ENCODE data around the gene GAMT. TPM values are rescaled to one million over a fixed set of nuclear protein-coding genes. Genes with fewer than 3 reads are reported as not detected.
A peak's percentile ranks its signal among the peaks of the same experiment; 100 is the strongest.

Gene GAMT
- total and polyA plus RNA-seq, 2 of the 13 experiments (the other 11 are each of a cell fraction or from before 2014, with no cell fraction given) = 115 to 124 TPM

DNA sequence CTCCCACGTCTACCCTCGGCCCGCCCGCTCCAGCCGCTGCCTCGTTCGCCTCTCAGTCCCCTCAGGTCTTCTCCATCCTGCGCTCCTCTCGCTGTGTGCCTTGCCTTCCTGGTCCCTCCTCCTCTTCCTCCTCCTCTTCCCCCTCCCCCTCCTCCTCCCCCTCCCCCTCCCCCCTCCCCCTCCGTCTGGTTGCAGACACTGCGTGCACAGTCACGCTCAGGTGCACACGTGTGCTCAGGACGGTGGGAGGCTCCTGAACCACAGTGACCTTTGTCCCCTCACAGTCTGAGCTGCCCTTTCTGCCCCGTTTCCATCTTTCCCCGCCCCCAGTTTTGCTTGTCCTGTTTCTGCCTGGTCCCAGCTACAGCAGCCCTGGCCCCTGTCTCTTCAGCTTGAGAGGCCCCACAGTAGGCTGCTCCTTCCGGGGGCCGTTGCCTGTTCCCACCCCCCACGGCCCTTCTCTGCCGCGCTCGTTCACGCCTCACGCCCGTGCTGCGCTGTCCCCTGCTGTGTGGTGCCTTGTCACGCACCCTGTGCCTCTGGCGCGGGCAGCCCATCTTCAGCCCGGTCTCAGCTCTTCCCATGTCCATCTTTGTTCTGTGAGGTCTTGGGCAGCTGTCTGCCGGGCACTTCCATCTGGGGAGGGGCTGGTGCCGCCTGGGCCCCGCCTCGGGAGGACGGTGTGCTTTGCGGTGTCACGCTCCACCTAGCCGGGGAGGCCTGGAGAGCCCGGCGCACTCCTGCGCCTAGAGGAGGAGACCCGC, 23.0 kb upstream of the GAMT start (continued):
- TF ChIP-seq, protein P1, sequence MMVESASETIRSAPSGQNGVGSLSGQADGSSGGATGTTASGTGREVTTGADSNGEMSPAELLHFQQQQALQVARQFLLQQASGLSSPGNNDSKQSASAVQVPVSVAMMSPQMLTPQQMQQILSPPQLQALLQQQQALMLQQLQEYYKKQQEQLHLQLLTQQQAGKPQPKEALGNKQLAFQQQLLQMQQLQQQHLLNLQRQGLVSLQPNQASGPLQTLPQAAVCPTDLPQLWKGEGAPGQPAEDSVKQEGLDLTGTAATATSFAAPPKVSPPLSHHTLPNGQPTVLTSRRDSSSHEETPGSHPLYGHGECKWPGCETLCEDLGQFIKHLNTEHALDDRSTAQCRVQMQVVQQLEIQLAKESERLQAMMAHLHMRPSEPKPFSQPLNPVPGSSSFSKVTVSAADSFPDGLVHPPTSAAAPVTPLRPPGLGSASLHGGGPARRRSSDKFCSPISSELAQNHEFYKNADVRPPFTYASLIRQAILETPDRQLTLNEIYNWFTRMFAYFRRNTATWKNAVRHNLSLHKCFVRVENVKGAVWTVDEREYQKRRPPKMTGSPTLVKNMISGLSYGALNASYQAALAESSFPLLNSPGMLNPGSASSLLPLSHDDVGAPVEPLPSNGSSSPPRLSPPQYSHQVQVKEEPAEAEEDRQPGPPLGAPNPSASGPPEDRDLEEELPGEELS (CRISPR knock-in tag; IDR thresholded peaks at IDR 0.05) = 0 out of 2 replicates have a peak, but pooled peaks have one; percentile 12
- TF ChIP-seq FOXC1 (CRISPR knock-in tag; IDR thresholded peaks at IDR 0.05; ENCODE audit: borderline replicate concordance) = 0 out of 2 replicates have a peak, but pooled peaks have one; percentile 31
- TF ChIP-seq MED1 (CRISPR knock-in tag; IDR thresholded peaks at IDR 0.05) = peak; percentile 64
- TF ChIP-seq GABPA (IDR thresholded peaks at IDR 0.05; ENCODE audit: low read depth, low read length) = peak; percentile 26; the same call in 1 of the 2 replicates
- peak; percentile 71 for TF ChIP-seq GABPA (CRISPR knock-in tag; IDR thresholded peaks at IDR 0.05; ENCODE audit: low read depth)
- TF ChIP-seq HCFC1 (IDR thresholded peaks at IDR 0.05; ENCODE audit: low read depth, low read length) = no peak
- peak; percentile 86; the same call in 1 of the 2 replicates for TF ChIP-seq ZNF281 (CRISPR knock-in tag; IDR thresholded peaks at IDR 0.05; ENCODE audit: borderline replicate concordance)
- TF ChIP-seq GATAD1 (CRISPR knock-in tag; IDR thresholded peaks at IDR 0.05) = 0 out of 2 replicates have a peak, but pooled peaks have one; percentile 39
- TF ChIP-seq TBX2 (CRISPR knock-in tag; IDR thresholded peaks at IDR 0.05; ENCODE audit: borderline replicate concordance) = 0 out of 2 replicates have a peak, but pooled peaks have one; percentile 38
- peak; percentile 44; the same call in 1 of the 2 replicates for TF ChIP-seq CREM (IDR thresholded peaks at IDR 0.05)
- no peak for TF ChIP-seq CREM (CRISPR knock-in tag; IDR thresholded peaks at IDR 0.05)
- TF ChIP-seq, protein P2, sequence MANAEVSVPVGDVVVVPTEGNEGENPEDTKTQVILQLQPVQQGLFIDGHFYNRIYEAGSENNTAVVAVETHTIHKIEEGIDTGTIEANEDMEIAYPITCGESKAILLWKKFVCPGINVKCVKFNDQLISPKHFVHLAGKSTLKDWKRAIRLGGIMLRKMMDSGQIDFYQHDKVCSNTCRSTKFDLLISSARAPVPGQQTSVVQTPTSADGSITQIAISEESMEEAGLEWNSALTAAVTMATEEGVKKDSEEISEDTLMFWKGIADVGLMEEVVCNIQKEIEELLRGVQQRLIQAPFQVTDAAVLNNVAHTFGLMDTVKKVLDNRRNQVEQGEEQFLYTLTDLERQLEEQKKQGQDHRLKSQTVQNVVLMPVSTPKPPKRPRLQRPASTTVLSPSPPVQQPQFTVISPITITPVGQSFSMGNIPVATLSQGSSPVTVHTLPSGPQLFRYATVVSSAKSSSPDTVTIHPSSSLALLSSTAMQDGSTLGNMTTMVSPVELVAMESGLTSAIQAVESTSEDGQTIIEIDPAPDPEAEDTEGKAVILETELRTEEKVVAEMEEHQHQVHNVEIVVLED (CRISPR knock-in tag; IDR thresholded peaks at IDR 0.05; ENCODE audit: borderline replicate concordance) = peak; percentile 74
- TF ChIP-seq, protein P3, sequence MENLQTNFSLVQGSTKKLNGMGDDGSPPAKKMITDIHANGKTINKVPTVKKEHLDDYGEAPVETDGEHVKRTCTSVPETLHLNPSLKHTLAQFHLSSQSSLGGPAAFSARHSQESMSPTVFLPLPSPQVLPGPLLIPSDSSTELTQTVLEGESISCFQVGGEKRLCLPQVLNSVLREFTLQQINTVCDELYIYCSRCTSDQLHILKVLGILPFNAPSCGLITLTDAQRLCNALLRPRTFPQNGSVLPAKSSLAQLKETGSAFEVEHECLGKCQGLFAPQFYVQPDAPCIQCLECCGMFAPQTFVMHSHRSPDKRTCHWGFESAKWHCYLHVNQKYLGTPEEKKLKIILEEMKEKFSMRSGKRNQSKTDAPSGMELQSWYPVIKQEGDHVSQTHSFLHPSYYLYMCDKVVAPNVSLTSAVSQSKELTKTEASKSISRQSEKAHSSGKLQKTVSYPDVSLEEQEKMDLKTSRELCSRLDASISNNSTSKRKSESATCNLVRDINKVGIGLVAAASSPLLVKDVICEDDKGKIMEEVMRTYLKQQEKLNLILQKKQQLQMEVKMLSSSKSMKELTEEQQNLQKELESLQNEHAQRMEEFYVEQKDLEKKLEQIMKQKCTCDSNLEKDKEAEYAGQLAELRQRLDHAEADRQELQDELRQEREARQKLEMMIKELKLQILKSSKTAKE (CRISPR knock-in tag; IDR thresholded peaks at IDR 0.05; ENCODE audit: borderline replicate concordance) = peak; percentile 68
- TF ChIP-seq ASH2L (IDR thresholded peaks at IDR 0.05; ENCODE audit: insufficient read length, low read depth, low read length) = peak; percentile 25
- peak; percentile 35; the same call in 1 of the 2 replicates for TF ChIP-seq TFDP2 (CRISPR knock-in tag; IDR thresholded peaks at IDR 0.05)
- TF ChIP-seq ZNF296 (CRISPR knock-in tag; conservative IDR thresholded peaks at IDR 0.05) = 0 out of 2 replicates have a peak, but pooled peaks have one; percentile 54
- TF ChIP-seq ZNF547 (CRISPR knock-in tag; IDR thresholded peaks at IDR 0.05) = peak; percentile 64
- peak; percentile 30; the same call in 1 of the 2 replicates for TF ChIP-seq ZNF768 (CRISPR knock-in tag; IDR thresholded peaks at IDR 0.05)
- 0 out of 2 replicates have a peak, but pooled peaks have one; percentile 14 for TF ChIP-seq NCOA2 (CRISPR knock-in tag; IDR thresholded peaks at IDR 0.05)

Measured in HepG2 (cell line).